ENCODE results near the gene KAT2A.

KAT2A gene

GRCh38 chr17:42120770-42121769, at the start of gene KAT2A:
Gene KAT2A (minus strand): TSS chr17:42121367. CDS start chr17:42121304, 63 bp downstream.
- in situ Hi-C loops (cut with MboI; ENCODE audit: low sequenced_read_pairs, unreplicated experiment), result no loop called here
- peak; percentile 95 for DNase-seq (ENCODE audit: low spot score)
- TF ChIP-seq CTCF (IDR thresholded peaks at IDR 0.05; ENCODE audit: borderline replicate concordance, control extremely low read depth, extremely low read depth, insufficient read depth, missing control alignments), result no peak

GRCh38 chr17:42169351-42169750, 48.2 kb upstream of the KAT2A start:
- TF ChIP-seq CTCF (IDR thresholded peaks at IDR 0.05; ENCODE audit: borderline replicate concordance, control extremely low read depth, extremely low read depth, insufficient read depth, missing control alignments), result no peak
- DNase-seq (ENCODE audit: low spot score), result no peak
- in situ Hi-C loops (cut with MboI; ENCODE audit: low sequenced_read_pairs, unreplicated experiment), result no loop called here

- DNase-seq (ENCODE audit: low spot score), result no peak
- no peak for TF ChIP-seq CTCF (IDR thresholded peaks at IDR 0.05; ENCODE audit: borderline replicate concordance, control extremely low read depth, extremely low read depth, insufficient read depth, missing control alignments)
- in situ Hi-C loops (cut with MboI; ENCODE audit: low sequenced_read_pairs, unreplicated experiment), result no loop called here
Observed at GRCh38 chr17:42167807-42168206, 46.6 kb upstream of the KAT2A start.

GRCh38 chr17:42166196-42166763, 45.1 kb upstream of the KAT2A start:
- in situ Hi-C loops (cut with MboI; ENCODE audit: low sequenced_read_pairs, unreplicated experiment), result no loop called here
- no peak for DNase-seq (ENCODE audit: low spot score)
- no peak for TF ChIP-seq CTCF (IDR thresholded peaks at IDR 0.05; ENCODE audit: borderline replicate concordance, control extremely low read depth, extremely low read depth, insufficient read depth, missing control alignments)

- in situ Hi-C loops (cut with MboI; ENCODE audit: low sequenced_read_pairs, unreplicated experiment), result no loop called here
- no peak for TF ChIP-seq CTCF (IDR thresholded peaks at IDR 0.05; ENCODE audit: borderline replicate concordance, control extremely low read depth, extremely low read depth, insufficient read depth, missing control alignments)
- no peak for DNase-seq (ENCODE audit: low spot score)
Observed at GRCh38 chr17:42165751-42166150, 44.6 kb upstream of the KAT2A start.

- TF ChIP-seq CTCF (IDR thresholded peaks at IDR 0.05; ENCODE audit: borderline replicate concordance, control extremely low read depth, extremely low read depth, insufficient read depth, missing control alignments), result no peak
- in situ Hi-C loops (cut with MboI; ENCODE audit: low sequenced_read_pairs, unreplicated experiment), result no loop called here
- DNase-seq (ENCODE audit: low spot score), result no peak
Observed at GRCh38 chr17:42163696-42164407, 42.7 kb upstream of the KAT2A start.

Data from GM13976 (cell line).